ENCODE results near the gene HMCN2.

The HMCN2 gene

GRCh38 chr9:130243015-130243881 lies 22.3 kb upstream of the HMCN2 start:
- no peak for DNase-seq (ENCODE audit: low read depth)
- peak; percentile 88 for TF ChIP-seq CTCF (IDR thresholded peaks at IDR 0.05; ENCODE audit: control insufficient read depth, insufficient read depth, low read depth, low read length, missing control alignments)
- no peak overlapping the region for H3K4me3 ChIP-seq (ENCODE audit: control insufficient read depth, low read depth, low read length)

- H3K4me3 ChIP-seq (ENCODE audit: control insufficient read depth, low read depth, low read length), result no peak overlapping the region
- TF ChIP-seq CTCF (IDR thresholded peaks at IDR 0.05; ENCODE audit: control insufficient read depth, insufficient read depth, low read depth, low read length, missing control alignments), result no peak
- no peak for DNase-seq (ENCODE audit: low read depth)
Observed at GRCh38 chr9:130243882-130244170, 21.7 kb upstream of the HMCN2 start.

GRCh38 chr9:130244548-130245165 lies 20.9 kb upstream of the HMCN2 start:
- no peak for TF ChIP-seq CTCF (IDR thresholded peaks at IDR 0.05; ENCODE audit: control insufficient read depth, insufficient read depth, low read depth, low read length, missing control alignments)
- DNase-seq (ENCODE audit: low read depth), result no peak
- H3K4me3 ChIP-seq (ENCODE audit: control insufficient read depth, low read depth, low read length), result no peak overlapping the region

GRCh38 chr9:130245474-130245873 lies 20.1 kb upstream of the HMCN2 start:
- no peak for DNase-seq (ENCODE audit: low read depth)
- H3K4me3 ChIP-seq (ENCODE audit: control insufficient read depth, low read depth, low read length), result no peak overlapping the region
- TF ChIP-seq CTCF (IDR thresholded peaks at IDR 0.05; ENCODE audit: control insufficient read depth, insufficient read depth, low read depth, low read length, missing control alignments), result no peak

- TF ChIP-seq CTCF (IDR thresholded peaks at IDR 0.05; ENCODE audit: control insufficient read depth, insufficient read depth, low read depth, low read length, missing control alignments), result no peak
- DNase-seq (ENCODE audit: low read depth), result no peak
- no peak overlapping the region for H3K4me3 ChIP-seq (ENCODE audit: control insufficient read depth, low read depth, low read length)
Observed at GRCh38 chr9:130246126-130246525, 19.4 kb upstream of the HMCN2 start.

- no peak for DNase-seq (ENCODE audit: low read depth)
- no peak overlapping the region for H3K4me3 ChIP-seq (ENCODE audit: control insufficient read depth, low read depth, low read length)
Observed at GRCh38 chr9:130254747-130255630, 10.6 kb upstream of the HMCN2 start.

More at GRCh38 chr9:130254747-130255630, 10.6 kb upstream of the HMCN2 start:
- no peak for TF ChIP-seq CTCF (IDR thresholded peaks at IDR 0.05; ENCODE audit: control insufficient read depth, insufficient read depth, low read depth, low read length, missing control alignments)
